GM13977 (cell line): Measurements from ENCODE around the gene CLPSL2.

Experiments used
- DNase-seq: peaks from one replicate; pipeline ENCODE4 v3.0.0; 2012; ENCODE audit warnings: low spot score
- CTCF ChIP-seq: IDR thresholded peaks from 2 replicates; pipeline ENCODE4 v1.5.1; 2012; ENCODE audit warnings: mild to moderate bottlenecking, control low read depth; ENCODE audit not compliant: insufficient read depth; ENCODE audit errors: extremely low read depth, missing control alignments
- in situ Hi-C: fragments of 300-500 bp; cut with MboI; formaldehyde crosslinking; loops from one replicate; pipeline ENCODE4 v1.12.0; 2022; ENCODE audit warnings: low sequenced_read_pairs, low pct_unique_long_range_greater_than_20kb, mixed read lengths, inconsistent platforms; ENCODE audit not compliant: unreplicated experiment

Gene CLPSL2

GRCh38 chr6:35775031-35775430 lies 1.4 kb upstream of the CLPSL2 start:
- no peak for TF ChIP-seq CTCF
- DNase-seq: no peak
- in situ Hi-C loops: no loop called here

GRCh38 chr6:35777356-35778102 lies 1.1 kb downstream of the CLPSL2 start:
- no peak for DNase-seq
- in situ Hi-C loops: no loop called here
- no peak for TF ChIP-seq CTCF

GRCh38 chr6:35778437-35778836 lies 2.0 kb downstream of the CLPSL2 start:
- in situ Hi-C loops: no loop called here
- DNase-seq: no peak
- TF ChIP-seq CTCF: no peak

- in situ Hi-C loops: no loop called here
- no peak for TF ChIP-seq CTCF
- no peak for DNase-seq
Measured at GRCh38 chr6:35780719-35781118, 4.3 kb downstream of the CLPSL2 start, which contains the start of gene CLPSL1. CLPSL1 (plus strand) TSS chr6:35781019; CDS start chr6:35781111, 92 bp downstream.

- DNase-seq: no peak
- in situ Hi-C loops: no loop called here
- TF ChIP-seq CTCF: no peak
Measured at GRCh38 chr6:35781290-35781689, 4.9 kb downstream of the CLPSL2 start.

GRCh38 chr6:35782424-35782823 lies 6.0 kb downstream of the CLPSL2 start:
- TF ChIP-seq CTCF: no peak
- DNase-seq: no peak
- in situ Hi-C loops: no loop called here
